ENCODE results near the gene JAK3.

DNA sequence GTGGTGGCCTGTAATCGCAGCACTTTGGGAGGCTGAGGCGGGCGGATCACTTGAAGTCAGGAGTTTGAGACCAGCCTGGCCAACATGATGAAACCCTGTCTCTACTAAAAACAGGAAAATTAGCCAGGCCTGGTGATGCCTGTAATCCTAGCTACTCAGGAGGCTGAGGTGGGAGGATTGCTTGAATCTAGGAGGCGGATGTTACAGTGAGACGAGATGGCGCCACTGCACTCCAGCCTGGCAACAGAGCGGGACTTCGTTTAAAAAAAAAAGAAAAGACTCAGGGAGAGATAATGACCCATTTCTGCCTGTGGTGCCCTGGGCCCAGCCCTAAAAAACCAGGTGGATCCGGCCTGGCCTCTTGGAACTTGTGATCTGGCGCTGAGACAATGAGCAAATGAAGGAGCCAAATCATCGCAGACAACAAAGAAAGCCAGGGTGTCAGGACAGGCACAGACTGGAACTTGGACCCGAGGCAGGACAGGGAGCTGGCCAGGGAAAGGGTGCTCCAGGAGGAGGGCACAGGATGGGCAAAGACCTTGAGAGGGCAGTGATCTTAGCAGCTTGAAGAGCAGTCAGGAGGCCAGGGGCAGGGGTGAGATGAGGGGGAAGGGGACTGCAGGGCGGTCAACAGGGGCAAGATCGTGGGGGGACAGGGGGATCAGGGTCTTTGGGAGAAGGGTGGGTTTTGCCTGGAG lies 962 bp upstream of the JAK3 start:
- TF ChIP-seq POLR2A (IDR thresholded peaks at IDR 0.05; ENCODE audit: low read depth, low read length) (no peak), POU2F2 (IDR thresholded peaks at IDR 0.05; ENCODE audit: low read depth, low read length) (no peak)

Data from GM12891 (cell line).